ENCODE results near the gene PRKG1.
"Not testable (repeated sequence)": the region's sequence is repeated elsewhere in the genome, so short reads cannot be mapped to it uniquely, and the experiment has no call there.

Gene PRKG1

GRCh38 chr10:52032681-52033629, 958.7 kb downstream of the PRKG1 start:
- DNase-seq = no peak

- not testable (repeated sequence) for DNase-seq
Observed at GRCh38 chr10:52039002-52039793, 964.9 kb downstream of the PRKG1 start.

GRCh38 chr10:52040486-52040885, 966.2 kb downstream of the PRKG1 start:
- DNase-seq = no peak

- DNase-seq = no peak
Observed at GRCh38 chr10:52043811-52044210, 969.5 kb downstream of the PRKG1 start.

GRCh38 chr10:52048051-52048450, 973.8 kb downstream of the PRKG1 start:
- no peak for DNase-seq

- no peak for DNase-seq
Observed at GRCh38 chr10:52050429-52051047, 976.3 kb downstream of the PRKG1 start.

- DNase-seq = no peak
Observed at GRCh38 chr10:52053497-52053896, 979.2 kb downstream of the PRKG1 start.

GRCh38 chr10:52056291-52056690, 982.0 kb downstream of the PRKG1 start:
- no peak for DNase-seq

- DNase-seq = no peak
Observed at GRCh38 chr10:52059089-52059488, 984.8 kb downstream of the PRKG1 start.

GRCh38 chr10:52063159-52063558, 988.9 kb downstream of the PRKG1 start:
- no peak for DNase-seq

- DNase-seq = no peak
Observed at GRCh38 chr10:52064084-52064845, 990.0 kb downstream of the PRKG1 start.

- no peak for DNase-seq
Observed at GRCh38 chr10:52066383-52066782, 992.1 kb downstream of the PRKG1 start.

GRCh38 chr10:52068485-52068884, 994.2 kb downstream of the PRKG1 start:
- DNase-seq = no peak

GRCh38 chr10:52071814-52072213, 997.5 kb downstream of the PRKG1 start:
- DNase-seq = no peak

GRCh38 chr10:52074505-52075026, 1000.3 kb downstream of the PRKG1 start:
- no peak for DNase-seq

GRCh38 chr10:52077814-52078213, 1003.5 kb downstream of the PRKG1 start:
- DNase-seq = peak in 5 of 56 donors; percentile 3 to 33 (median 15)

- DNase-seq = no peak
Observed at GRCh38 chr10:52078397-52078937, 1004.2 kb downstream of the PRKG1 start.

- DNase-seq = no peak
Observed at GRCh38 chr10:52082307-52082706, 1008.0 kb downstream of the PRKG1 start.

GRCh38 chr10:52083422-52083821, 1009.1 kb downstream of the PRKG1 start:
- DNase-seq = no peak

- DNase-seq = no peak
Observed at GRCh38 chr10:52092390-52092789, 1018.1 kb downstream of the PRKG1 start.

- DNase-seq = no peak
Observed at GRCh38 chr10:52098130-52098529, 1023.8 kb downstream of the PRKG1 start.

Data from amygdala (tissue), 56 donors.